Neural cell (in vitro differentiated cells): ENCODE results near the gene TPGS1. TPM values are rescaled to one million over a fixed set of nuclear protein-coding genes. Genes with fewer than 3 reads are reported as not detected.

Experiments
- H2AFZ ChIP-seq: fragments of 200-600, 300-800 bp; sonication (generic), shearing (Covaris generic); 2 replicates; pipeline ENCODE4 v1.6.0; 2014; ENCODE audit warnings: low read depth, mild to moderate bottlenecking, antibody characterized with exemption, low read length, moderate library complexity
- H3F3A ChIP-seq: fragments of 200-600 bp; shearing (Covaris generic); 2 replicates; pipeline ENCODE4 v1.6.1; 2016; ENCODE audit warnings: mild to moderate bottlenecking, moderate library complexity, mixed read lengths, antibody characterized with exemption, low read length; ENCODE audit not compliant: insufficient read depth, poor library complexity, severe bottlenecking
- H3K27ac ChIP-seq: fragments of 200-600, 300-800 bp; sonication (generic), shearing (Covaris generic); 2 replicates; pipeline ENCODE4 v1.5.1; 2014; ENCODE audit warnings: mild to moderate bottlenecking, low read length, moderate library complexity
- H3K27me3 ChIP-seq: fragments of 300-800, 200-600 bp; sonication (generic), shearing (Covaris generic); 2 replicates; pipeline ENCODE4 v1.6.0; 2014; ENCODE audit warnings: mild to moderate bottlenecking, low read depth, low read length, moderate library complexity; ENCODE audit not compliant: insufficient read depth
- H3K36me3 ChIP-seq: fragments of 300-800, 200-600 bp; sonication (generic), shearing (Covaris generic); 2 replicates; pipeline ENCODE4 v1.5.1; 2014; ENCODE audit warnings: mild to moderate bottlenecking, antibody characterized with exemption, low read length, moderate library complexity; ENCODE audit not compliant: insufficient read depth
- H3K4me2 ChIP-seq: fragments of 300-800, 200-600 bp; sonication (generic), shearing (Covaris generic); 2 replicates; pipeline ENCODE4 v1.6.0; 2014; ENCODE audit warnings: mild to moderate bottlenecking, low read length
- H3K4me3 ChIP-seq: fragments of 300-800, 200-600 bp; sonication (generic), shearing (Covaris generic); 2 replicates; pipeline ENCODE4 v1.5.1; 2014; ENCODE audit warnings: mild to moderate bottlenecking, low read length, moderate library complexity
- H3K79me2 ChIP-seq: fragments of 200-600 bp; shearing (Covaris generic); replicated peaks from 2 replicates; pipeline ENCODE4 v1.6.0; 2014; ENCODE audit warnings: mild to moderate bottlenecking, low read length, moderate library complexity; ENCODE audit not compliant: insufficient read depth
- H3K9ac ChIP-seq: fragments of 300-800, 200-600 bp; sonication (generic), shearing (Covaris generic); 2 replicates; pipeline ENCODE4 v1.6.1; 2016; ENCODE audit warnings: mild to moderate bottlenecking, low read length, mixed read lengths
- H3K9me2 ChIP-seq: fragments of 200-600 bp; shearing (Covaris generic); 2 replicates; pipeline ENCODE4 v1.6.1; 2016; ENCODE audit warnings: mild to moderate bottlenecking, low read length, mixed read lengths; ENCODE audit not compliant: insufficient read depth
- H3K9me3 ChIP-seq: fragments of 200-600, 300-800 bp; sonication (generic), shearing (Covaris generic); 2 replicates; pipeline ENCODE4 v1.6.1; 2016; ENCODE audit warnings: mild to moderate bottlenecking, mixed run types, low read length, moderate library complexity, mixed read lengths
- H4K20me1 ChIP-seq: fragments of 200-600 bp; shearing (Covaris generic); 2 replicates; pipeline ENCODE4 v1.6.1; 2016; ENCODE audit warnings: mild to moderate bottlenecking, mixed run types; ENCODE audit not compliant: insufficient read depth
- EZH2 ChIP-seq: fragments of 200-600, 300-800 bp; shearing (Covaris generic), sonication (generic); IDR thresholded peaks from 2 replicates; pipeline ENCODE4 v1.6.1; 2014; ENCODE audit warnings: antibody characterized with exemption, low read length, borderline replicate concordance, mild to moderate bottlenecking; ENCODE audit not compliant: insufficient read depth, poor library complexity, severe bottlenecking
- RAD21 ChIP-seq: fragments of 450-650 bp; conservative IDR thresholded peaks from 2 replicates; pipeline ENCODE4 v1.6.1; 2014; ENCODE audit warnings: antibody characterized with exemption, mild to moderate bottlenecking, moderate library complexity
- SMC3 ChIP-seq: fragments of 450-650 bp; conservative IDR thresholded peaks from 2 replicates; pipeline ENCODE4 v1.6.1; 2014; ENCODE audit warnings: antibody characterized with exemption, mild to moderate bottlenecking, moderate library complexity; ENCODE audit not compliant: poor library complexity
- TAF1 ChIP-seq: IDR thresholded peaks from 2 replicates; pipeline ENCODE4 v1.6.1; 2012; ENCODE audit warnings: low read depth
- polyA plus RNA-seq: library from polyadenylated mRNA; depleted of rRNA; stranded (reverse); fragments of >200 nt; gene quantifications from 2 replicates; pipeline ENCODE4 v1.2.3, GENCODE V29; 2014
- TF ChIP-seq, protein P1 (sequence below): fragments of 450-650 bp; IDR thresholded peaks from 2 replicates; pipeline ENCODE4 v1.5.1; 2014; ENCODE audit warnings: antibody characterized with exemption, mild to moderate bottlenecking, moderate library complexity; ENCODE audit not compliant: poor library complexity, severe bottlenecking

TPGS1 gene
- polyA plus RNA-seq, 1 donor from 2014 or later = 79.6 TPM

DNA sequence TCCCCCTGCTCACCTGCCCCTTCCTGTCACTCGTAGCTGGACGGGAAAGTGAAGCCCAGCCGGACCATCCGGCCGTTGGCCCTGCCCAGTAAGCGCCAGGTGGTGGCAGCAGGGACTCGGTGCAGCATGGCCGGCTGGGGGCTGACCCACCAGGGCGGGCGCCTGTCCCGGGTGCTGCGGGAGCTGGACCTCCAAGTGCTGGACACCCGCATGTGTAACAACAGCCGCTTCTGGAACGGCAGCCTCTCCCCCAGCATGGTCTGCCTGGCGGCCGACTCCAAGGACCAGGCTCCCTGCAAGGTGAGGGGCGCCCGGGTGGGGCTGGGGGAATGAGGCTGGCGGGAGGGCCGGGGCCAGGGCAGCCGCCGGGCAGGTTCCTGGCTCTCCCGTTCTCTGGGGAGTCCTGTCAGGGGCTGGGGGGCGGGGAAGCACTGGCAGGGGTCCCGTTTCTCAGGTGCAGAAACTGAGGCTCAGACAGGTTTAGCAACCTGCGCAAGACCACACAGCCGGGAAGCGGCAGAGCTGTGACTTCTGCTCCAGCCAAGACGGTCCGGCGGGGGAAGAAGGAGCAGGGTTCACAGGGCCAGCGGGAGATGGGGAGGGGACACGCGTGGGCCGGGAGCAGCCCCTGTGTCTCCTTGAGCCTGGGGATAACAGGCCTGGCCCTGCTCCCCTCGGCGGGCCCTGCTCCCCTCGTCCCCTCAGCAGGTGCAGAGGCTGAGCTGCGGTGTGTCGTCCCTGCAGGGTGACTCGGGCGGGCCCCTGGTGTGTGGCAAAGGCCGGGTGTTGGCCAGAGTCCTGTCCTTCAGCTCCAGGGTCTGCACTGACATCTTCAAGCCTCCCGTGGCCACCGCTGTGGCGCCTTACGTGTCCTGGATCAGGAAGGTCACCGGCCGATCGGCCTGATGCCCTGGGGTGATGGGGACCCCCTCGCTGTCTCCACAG, 41.9 kb downstream of the TPGS1 start:
- Histone ChIP-seq H3K4me3 (no peak overlapping the region), H2AFZ (no peak overlapping the region), H3K79me2 (no peaks in the 10 kb centered on the region), H3K27ac (no peak overlapping the region), H3K9me2 (no peaks in the 10 kb centered on the region), H3K9ac (no peak overlapping the region), H3K36me3 (no peaks in the 10 kb centered on the region), H3K9me3 (no peaks in the 10 kb centered on the region), H3F3A (no peaks in the 10 kb centered on the region), H3K27me3 (no peaks in the 10 kb centered on the region), H4K20me1 (no peaks in the 10 kb centered on the region), H3K4me2 (no peak overlapping the region)
- no peak for TF ChIP-seq EZH2

DNA sequence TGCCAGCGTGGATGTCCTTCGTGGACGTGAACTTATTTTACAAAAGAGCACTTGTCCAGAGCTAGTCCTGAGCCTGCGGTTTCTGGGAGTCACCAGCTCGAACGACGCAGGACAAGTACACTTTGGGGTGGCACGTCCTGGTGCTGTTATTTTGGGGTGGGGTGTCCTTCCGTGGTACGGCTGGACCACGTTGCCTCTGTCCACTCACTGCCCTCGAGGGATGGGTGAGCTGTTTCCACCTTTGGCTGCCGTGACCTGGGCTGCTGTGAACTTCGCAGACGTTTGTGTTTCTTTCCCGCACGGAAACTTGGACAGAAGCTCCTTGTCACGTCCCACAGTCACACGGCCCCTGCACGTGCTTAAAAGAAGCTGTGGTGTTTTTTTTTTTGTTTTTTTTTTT, 47.5 kb downstream of the TPGS1 start:
- H3K9ac ChIP-seq = no peak overlapping the region
- H2AFZ ChIP-seq = no peak overlapping the region
- H3K27ac ChIP-seq = no peak overlapping the region
- H3K9me3 ChIP-seq = no peaks in the 10 kb centered on the region
- H4K20me1 ChIP-seq = no peaks in the 10 kb centered on the region
- no peaks in the 10 kb centered on the region for H3K36me3 ChIP-seq
- no peak overlapping the region for H3K4me3 ChIP-seq
- no peaks in the 10 kb centered on the region for H3K9me2 ChIP-seq
- H3K4me2 ChIP-seq = no peak overlapping the region
- TF ChIP-seq, protein P1, sequence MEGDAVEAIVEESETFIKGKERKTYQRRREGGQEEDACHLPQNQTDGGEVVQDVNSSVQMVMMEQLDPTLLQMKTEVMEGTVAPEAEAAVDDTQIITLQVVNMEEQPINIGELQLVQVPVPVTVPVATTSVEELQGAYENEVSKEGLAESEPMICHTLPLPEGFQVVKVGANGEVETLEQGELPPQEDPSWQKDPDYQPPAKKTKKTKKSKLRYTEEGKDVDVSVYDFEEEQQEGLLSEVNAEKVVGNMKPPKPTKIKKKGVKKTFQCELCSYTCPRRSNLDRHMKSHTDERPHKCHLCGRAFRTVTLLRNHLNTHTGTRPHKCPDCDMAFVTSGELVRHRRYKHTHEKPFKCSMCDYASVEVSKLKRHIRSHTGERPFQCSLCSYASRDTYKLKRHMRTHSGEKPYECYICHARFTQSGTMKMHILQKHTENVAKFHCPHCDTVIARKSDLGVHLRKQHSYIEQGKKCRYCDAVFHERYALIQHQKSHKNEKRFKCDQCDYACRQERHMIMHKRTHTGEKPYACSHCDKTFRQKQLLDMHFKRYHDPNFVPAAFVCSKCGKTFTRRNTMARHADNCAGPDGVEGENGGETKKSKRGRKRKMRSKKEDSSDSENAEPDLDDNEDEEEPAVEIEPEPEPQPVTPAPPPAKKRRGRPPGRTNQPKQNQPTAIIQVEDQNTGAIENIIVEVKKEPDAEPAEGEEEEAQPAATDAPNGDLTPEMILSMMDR = no peak
- no peak for TF ChIP-seq SMC3
- no peak for TF ChIP-seq EZH2
- no peak for TF ChIP-seq RAD21
- TF ChIP-seq TAF1 = no peak
- H3K27me3 ChIP-seq = no peaks in the 10 kb centered on the region
- no peaks in the 10 kb centered on the region for H3F3A ChIP-seq
- H3K79me2 ChIP-seq = no peaks in the 10 kb centered on the region

DNA sequence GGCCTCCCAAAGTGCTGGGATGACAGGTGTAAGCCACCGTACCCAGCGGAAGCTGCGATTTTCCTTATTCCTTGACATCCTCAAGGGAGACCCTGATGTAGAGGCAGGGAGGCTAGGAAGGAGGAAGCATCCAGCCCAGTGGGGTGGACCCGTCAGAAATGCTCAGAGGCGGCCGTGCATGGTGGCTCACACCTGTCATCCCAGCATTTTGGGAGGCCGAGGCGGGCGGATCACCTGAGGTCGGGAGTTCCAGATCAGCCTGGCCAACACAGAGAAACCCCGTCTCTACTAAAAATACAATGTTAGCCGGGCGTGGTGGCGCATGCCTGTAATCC, 48.1 kb downstream of the TPGS1 start:
- Histone ChIP-seq H2AFZ (no peak overlapping the region), H3K27ac (no peak overlapping the region), H3K4me3 (no peak overlapping the region), H3K79me2 (no peaks in the 10 kb centered on the region), H3F3A (no peaks in the 10 kb centered on the region), H3K27me3 (no peaks in the 10 kb centered on the region), H3K9me3 (no peaks in the 10 kb centered on the region), H3K4me2 (no peak overlapping the region), H3K9ac (no peak overlapping the region), H4K20me1 (no peaks in the 10 kb centered on the region), H3K9me2 (no peaks in the 10 kb centered on the region), H3K36me3 (no peaks in the 10 kb centered on the region)
- TF ChIP-seq EZH2 = no peak
